B cell (primary cell): ENCODE data around the gene KRT72. TPM values are rescaled to one million over a fixed set of nuclear protein-coding genes. Genes with fewer than 3 reads are reported as not detected.

ENCODE experiments used
- ATAC-seq: fragments of 200-7000 bp; cut with Tn5 transposase; one replicate; pipeline ENCODE4 v1.10.0; 2021; ENCODE audit warnings: low read depth, mild to moderate bottlenecking, moderate number of reproducible peaks, moderate library complexity
- CTCF ChIA-PET: fragments of 350-600 bp; sonication (Branson Sonifier 250); formaldehyde crosslinking; loops from one replicate; lab custom pipeline; 2021; ENCODE audit warnings: antibody characterized with exemption, inconsistent platforms; lab: Charles Lee
- POLR2A ChIA-PET: fragments of 350-600 bp; sonication (Branson Sonifier 250); formaldehyde crosslinking; loops from one replicate; lab custom pipeline; 2021; ENCODE audit warnings: antibody characterized with exemption; lab: Charles Lee
- DNase-seq: peaks from one replicate; pipeline ENCODE4 v3.0.0; 2013
- H2AFZ ChIP-seq: 2 replicates; pipeline ENCODE4 v1.6.1; 2012; ENCODE audit warnings: mild to moderate bottlenecking, low read depth, low read length; ENCODE audit not compliant: insufficient read depth, poor library complexity, severe bottlenecking
- H3K27ac ChIP-seq, 2 donors: 1 replicate in 1 of 2; 2 replicates in 1 of 2; pipeline ENCODE4 v1.5.1; 2012 to 2013; ENCODE audit warnings: low read length in 2 of 2, mild to moderate bottlenecking in 2 of 2, moderate library complexity in 1 of 2
- H3K27me3 ChIP-seq, 4 experiments: fragments of 200-600 bp in 1 of 4; sonication (generic) in 1 of 4; replicated peaks in 1 of 4; 1 replicate in 2 of 4; 2 replicates in 2 of 4; pipeline versions ENCODE4 v1.6.1 to v1.7.0; 2013 to 2016; ENCODE audit warnings: low read length in 3 of 4, mild to moderate bottlenecking in 2 of 4, mixed read lengths in 1 of 4, moderate library complexity in 1 of 4; ENCODE audit not compliant: insufficient read depth in 4 of 4, control insufficient read depth in 3 of 4; ENCODE audit errors: control extremely low read depth in 1 of 4
- H3K36me3 ChIP-seq, 2 experiments: replicated peaks in 1 of 2; 1 replicate in 1 of 2; 2 replicates in 1 of 2; pipeline versions ENCODE4 v1.6.1 to v1.7.1; 2013; ENCODE audit warnings: low read length in 1 of 2; ENCODE audit not compliant: insufficient read depth in 2 of 2, control insufficient read depth in 1 of 2; ENCODE audit errors: control extremely low read depth in 1 of 2, extremely low read depth in 1 of 2
- H3K4me1 ChIP-seq, 2 donors: fragments of 200-600 bp in 1 of 2; sonication (generic) in 1 of 2; 1 replicate in 1 of 2; 2 replicates in 1 of 2; pipeline versions ENCODE4 v1.5.1 to v1.6.1; 2013 to 2017; ENCODE audit warnings: low read length in 2 of 2; ENCODE audit not compliant: control insufficient read depth in 2 of 2, insufficient read depth in 2 of 2
- H3K4me2 ChIP-seq: replicated peaks from 2 replicates; pipeline ENCODE3; 2012; ENCODE audit warnings: mild to moderate bottlenecking, low read depth, low read length; ENCODE audit not compliant: poor library complexity, severe bottlenecking
- H3K4me3 ChIP-seq, 5 experiments: fragments of 200-600 bp in 1 of 5; sonication (generic) in 1 of 5; 1 replicate in 3 of 5; 2 replicates in 2 of 5; pipeline versions ENCODE4 v1.5.1 to v1.7.0; 2011 to 2016; ENCODE audit warnings: low read length in 4 of 5, mild to moderate bottlenecking in 4 of 5, low read depth in 2 of 5, control low read depth in 1 of 5, moderate library complexity in 1 of 5; ENCODE audit not compliant: insufficient read depth in 1 of 5; ENCODE audit errors: control extremely low read depth in 1 of 5, extremely low read depth in 1 of 5
- H3K79me2 ChIP-seq: fragments of 200-600 bp; sonication (generic); one replicate; pipeline ENCODE4 v1.6.0; 2016; ENCODE audit warnings: low read length; ENCODE audit not compliant: control insufficient read depth, insufficient read depth
- H3K9ac ChIP-seq: fragments of 200-600 bp; sonication (generic); 2 replicates; pipeline ENCODE4 v1.6.1; 2017; ENCODE audit warnings: mild to moderate bottlenecking, low read length, moderate library complexity
- H3K9me3 ChIP-seq, 3 donors: one replicate each; pipeline versions ENCODE4 v1.6.1 to v1.7.1; 2013; ENCODE audit warnings: low read length in 2 of 3; ENCODE audit not compliant: control insufficient read depth in 2 of 3, insufficient read depth in 1 of 3; ENCODE audit errors: control extremely low read depth in 1 of 3
- H4K20me1 ChIP-seq: 2 replicates; pipeline ENCODE4 v1.6.0; 2012; ENCODE audit warnings: mild to moderate bottlenecking, low read length; ENCODE audit not compliant: insufficient read depth, control insufficient read depth, poor library complexity, severe bottlenecking
- H3K27ac Mint-ChIP-seq: one replicate; pipeline ENCODE4 v1.8.0; 2021; ENCODE audit warnings: mixed read lengths
- H3K27me3 Mint-ChIP-seq: one replicate; pipeline ENCODE4 v1.8.0; 2021; ENCODE audit warnings: mixed read lengths
- H3K4me1 Mint-ChIP-seq: one replicate; pipeline ENCODE4 v1.8.0; 2021; ENCODE audit warnings: mixed read lengths
- H3K4me3 Mint-ChIP-seq: one replicate; pipeline ENCODE4 v1.8.0; 2021; ENCODE audit warnings: mixed read lengths
- H3K9me3 Mint-ChIP-seq: one replicate; pipeline ENCODE4 v1.8.0; 2022; ENCODE audit warnings: mixed read lengths; ENCODE audit not compliant: insufficient read depth
- CTCF ChIP-seq: fragments of 200-600 bp; IDR thresholded peaks from one replicate; pipeline ENCODE4 v1.8.0; 2022; ENCODE audit warnings: antibody characterized with exemption, mild to moderate bottlenecking
- EZH2 ChIP-seq: IDR thresholded peaks from 2 replicates; pipeline ENCODE4 v1.6.1; 2012; ENCODE audit warnings: borderline replicate concordance, low read depth, mild to moderate bottlenecking, moderate library complexity, low read length; ENCODE audit not compliant: insufficient read depth, poor library complexity, severe bottlenecking
- WGBS: methylation state at CpG from one replicate; pipeline ENCODE4 v1.1.5; 2013; ENCODE audit warnings: missing lambda C conversion rate; ENCODE audit not compliant: insufficient coverage; 5-methylcytosine and 5-hydroxymethylcytosine counted together
- intact Hi-C: fragments of 100-400 bp; cut with micrococcal nuclease; formaldehyde crosslinking; loops from one replicate; pipeline ENCODE4 v1.10.0; 2022
- polyA plus RNA-seq: library from polyadenylated mRNA; depleted of rRNA; stranded (reverse); fragments of >200 nt; gene quantifications from 2 replicates; pipeline ENCODE4 v1.2.3, GENCODE V29; 2012
- total RNA-seq, 2 donors: library from RNA; stranded (reverse); fragments of 120-200 nt in 1 of 2; gene quantifications; 1 replicate in 1 of 2; 2 replicates in 1 of 2; pipeline versions ENCODE4 v1.2.3 to v1.2.4, GENCODE V29; 2013 to 2022

The KRT72 gene
- total and polyA plus RNA-seq, 2 donors (not counting 1 experiment from before 2014, with no cell fraction given), result 0.04 TPM; not detected in 1

DNA sequence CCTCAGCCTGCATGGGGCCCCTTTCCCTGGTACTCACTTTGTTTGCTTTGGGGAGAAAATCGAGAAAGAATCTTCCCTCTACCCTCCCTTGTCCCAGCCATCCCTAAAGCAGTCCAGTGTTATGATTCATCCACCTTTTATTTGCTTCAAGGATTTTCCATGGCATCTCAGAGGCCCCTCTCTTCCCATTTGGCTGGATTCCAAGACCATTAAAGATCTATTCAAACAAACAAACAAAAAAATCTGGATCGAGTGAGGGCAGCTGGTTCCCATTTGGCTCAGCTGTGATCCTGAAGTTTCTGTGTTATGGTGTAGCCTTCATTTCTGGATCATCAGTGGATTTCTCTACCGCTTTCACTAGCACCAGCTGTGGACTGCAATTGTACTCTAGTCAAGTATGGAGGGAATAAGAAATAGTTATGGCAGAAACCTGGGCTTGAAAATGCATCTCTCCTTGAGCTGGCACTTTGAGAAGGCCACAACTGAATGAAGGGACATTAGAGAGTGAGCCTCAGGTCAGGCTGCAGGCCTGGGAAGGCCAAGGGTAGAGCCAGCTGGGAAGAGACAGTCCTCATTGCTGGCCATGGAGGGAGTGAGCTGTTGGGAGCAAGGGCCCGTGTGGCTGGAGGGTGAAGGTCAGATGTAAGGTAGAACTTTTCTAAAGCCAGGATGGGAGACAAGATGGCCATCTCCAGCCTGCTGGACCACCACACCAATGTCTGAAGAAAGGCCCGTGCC, 62.0 kb downstream of the KRT72 start:
- Histone ChIP-seq H3K4me2 (no peak overlapping the region), H4K20me1 (no peaks in the 10 kb centered on the region), H3K9ac (no peak overlapping the region), H3K4me1 (no peaks in the 10 kb centered on the region), H3K9me3 (peaks cover 0 to 6% (median 0%) of the 10 kb centered on the region in 3 donors), H3K27me3 (peaks cover 0 to 5% (median 0%) of the 10 kb centered on the region in 4 experiments), H2AFZ (no peak overlapping the region), H3K36me3 (no peaks in the 10 kb centered on the region), H3K79me2 (no peaks in the 10 kb centered on the region), H3K4me3 (no peak overlapping the region), H3K27ac (no peak overlapping the region)
- 89% methylated on average over 4 of the region's 5 CpGs for WGBS
- H3K27ac Mint-ChIP-seq, result no peak overlapping the region
- ATAC-seq (no peak), DNase-seq (no peak)
- H3K4me3 Mint-ChIP-seq, result no peak overlapping the region
- H3K9me3 Mint-ChIP-seq, result no peaks in the 10 kb centered on the region
- ChIA-PET POLR2A (no interaction called here), CTCF (no interaction called here)
- intact Hi-C loops, result no loop called here
- no peak for TF ChIP-seq EZH2
- no peak for TF ChIP-seq CTCF
- no peaks in the 10 kb centered on the region for H3K4me1 Mint-ChIP-seq
- peaks cover 10% of the 10 kb centered on the region for H3K27me3 Mint-ChIP-seq

- H3K27ac Mint-ChIP-seq, result no peak overlapping the region
- ATAC-seq, result no peak
Measured at GRCh38 chr12:52537101-52537500, 64.2 kb downstream of the KRT72 start.

More at GRCh38 chr12:52537101-52537500, 64.2 kb downstream of the KRT72 start:
- no peaks in the 10 kb centered on the region for H3K36me3 ChIP-seq
- H2AFZ ChIP-seq, result no peak overlapping the region
- ChIA-PET POLR2A (no interaction called here), CTCF (no interaction called here)
- H3K79me2 ChIP-seq, result no peaks in the 10 kb centered on the region
- peaks cover 0 to 6% (median 0%) of the 10 kb centered on the region in 3 donors for H3K9me3 ChIP-seq
- H3K27ac ChIP-seq, result no peak overlapping the region
- WGBS, result 82% methylated on average over 3 of the region's 3 CpGs
- TF ChIP-seq CTCF (no peak), EZH2 (no peak)
- H3K27me3 Mint-ChIP-seq, result peaks cover 4% of the 10 kb centered on the region
- no peak overlapping the region for H3K4me3 ChIP-seq
- no peaks in the 10 kb centered on the region for H3K4me1 Mint-ChIP-seq
- H3K4me1 ChIP-seq, result no peaks in the 10 kb centered on the region
- no peak overlapping the region for H3K4me3 Mint-ChIP-seq
- DNase-seq, result no peak
- no peaks in the 10 kb centered on the region for H4K20me1 ChIP-seq
- H3K9me3 Mint-ChIP-seq, result no peaks in the 10 kb centered on the region
- H3K4me2 ChIP-seq, result no peak overlapping the region
- no peak overlapping the region for H3K9ac ChIP-seq
- intact Hi-C loops, result no loop called here
- peaks cover 0 to 5% (median 0%) of the 10 kb centered on the region in 4 experiments for H3K27me3 ChIP-seq
